ENCODE data around the gene OVAAL.

Gene OVAAL

GRCh38 chr1:180542838-180543145, 16.0 kb upstream of the OVAAL start:
- TF ChIP-seq CTCF (IDR thresholded peaks at IDR 0.05), result no peak

- no peak for TF ChIP-seq CTCF (IDR thresholded peaks at IDR 0.05)
Observed at GRCh38 chr1:180544050-180544449, 14.7 kb upstream of the OVAAL start.

GRCh38 chr1:180545991-180546390, 12.8 kb upstream of the OVAAL start:
- TF ChIP-seq CTCF (IDR thresholded peaks at IDR 0.05), result no peak

- TF ChIP-seq CTCF (IDR thresholded peaks at IDR 0.05), result no peak
Observed at GRCh38 chr1:180548686-180549317, 10.0 kb upstream of the OVAAL start.

GRCh38 chr1:180550241-180550640, 8.5 kb upstream of the OVAAL start:
- TF ChIP-seq CTCF (IDR thresholded peaks at IDR 0.05), result no peak

GRCh38 chr1:180551997-180552396, 6.8 kb upstream of the OVAAL start:
- no peak for TF ChIP-seq CTCF (IDR thresholded peaks at IDR 0.05)

GRCh38 chr1:180555411-180555810, 3.4 kb upstream of the OVAAL start:
- TF ChIP-seq CTCF (IDR thresholded peaks at IDR 0.05), result no peak

- no peak for TF ChIP-seq CTCF (IDR thresholded peaks at IDR 0.05)
Observed at GRCh38 chr1:180560200-180560867, 1.6 kb downstream of the OVAAL start.

All from LNCAP (cell line).